Measurements from ENCODE around the gene FAM107B.
"Not testable (repeated sequence)": the region's sequence is repeated elsewhere in the genome, so short reads cannot be mapped to it uniquely, and the experiment has no call there.

FAM107B gene

GRCh38 chr10:14692344-14693076, 82.2 kb downstream of the FAM107B start:
- DNase-seq (ENCODE audit: low read depth): no peak

GRCh38 chr10:14691359-14691758, 83.3 kb downstream of the FAM107B start:
- DNase-seq (ENCODE audit: low read depth): no peak

GRCh38 chr10:14688606-14689005, 86.1 kb downstream of the FAM107B start:
- no peak for DNase-seq (ENCODE audit: low read depth)

- DNase-seq (ENCODE audit: low read depth): not testable (repeated sequence)
Observed at GRCh38 chr10:14688189-14688588, 86.5 kb downstream of the FAM107B start.

- DNase-seq (ENCODE audit: low read depth): no peak
Observed at GRCh38 chr10:14687340-14687739, 87.4 kb downstream of the FAM107B start.

GRCh38 chr10:14686356-14686755, 88.3 kb downstream of the FAM107B start:
- DNase-seq (ENCODE audit: low read depth): no peak

- no peak for DNase-seq (ENCODE audit: low read depth)
Observed at GRCh38 chr10:14684354-14684753, 90.3 kb downstream of the FAM107B start.

GRCh38 chr10:14683256-14683655, 91.4 kb downstream of the FAM107B start:
- DNase-seq (ENCODE audit: low read depth): no peak

GRCh38 chr10:14681802-14682201, 92.9 kb downstream of the FAM107B start:
- DNase-seq (ENCODE audit: low read depth): no peak

- DNase-seq (ENCODE audit: low read depth): no peak
Observed at GRCh38 chr10:14681305-14681704, 93.4 kb downstream of the FAM107B start.

GRCh38 chr10:14678637-14679036, 96.1 kb downstream of the FAM107B start:
- no peak for DNase-seq (ENCODE audit: low read depth)

- DNase-seq (ENCODE audit: low read depth): no peak
Observed at GRCh38 chr10:14676732-14677131, 98.0 kb downstream of the FAM107B start.

- no peak for DNase-seq (ENCODE audit: low read depth)
Observed at GRCh38 chr10:14674376-14675050, 100.2 kb downstream of the FAM107B start.

- no peak for DNase-seq (ENCODE audit: low read depth)
Observed at GRCh38 chr10:14673189-14673861, 101.4 kb downstream of the FAM107B start.

GRCh38 chr10:14671386-14671831, 103.3 kb downstream of the FAM107B start:
- no peak for DNase-seq (ENCODE audit: low read depth)

- DNase-seq (ENCODE audit: low read depth): no peak
Observed at GRCh38 chr10:14670551-14671240, 104.0 kb downstream of the FAM107B start.

GRCh38 chr10:14669576-14669975, 105.1 kb downstream of the FAM107B start:
- no peak for DNase-seq (ENCODE audit: low read depth)

GRCh38 chr10:14667781-14668180, 106.9 kb downstream of the FAM107B start:
- DNase-seq (ENCODE audit: low read depth): no peak

- DNase-seq (ENCODE audit: low read depth): no peak
Observed at GRCh38 chr10:14667280-14667679, 107.4 kb downstream of the FAM107B start.

- no peak for DNase-seq (ENCODE audit: low read depth)
Observed at GRCh38 chr10:14665865-14666857, 108.5 kb downstream of the FAM107B start.

- DNase-seq (ENCODE audit: low read depth): no peak
Observed at GRCh38 chr10:14665304-14665703, 109.4 kb downstream of the FAM107B start.
